SU-DHL-6 (cell line): Measurements from ENCODE around the gene FZD7.

Experiments used
- CTCF ChIP-seq: fragments of 200-600 bp; sonication (generic); IDR thresholded peaks from one replicate; pipeline ENCODE4 v1.5.1; 2017; ENCODE audit warnings: antibody characterized with exemption, mild to moderate bottlenecking, low read length, moderate library complexity; ENCODE audit not compliant: insufficient read depth, poor library complexity, severe bottlenecking
- EZH2phosphoT487 ChIP-seq: fragments of 200-600 bp; sonication (generic), shearing (Covaris generic); conservative IDR thresholded peaks from 2 replicates; pipeline ENCODE4 v1.6.1; 2018; ENCODE audit warnings: mild to moderate bottlenecking, antibody characterized with exemption, low read length, moderate library complexity, mixed read lengths

- no peak for TF ChIP-seq CTCF
- TF ChIP-seq EZH2phosphoT487 = no peak
These were observed 30.7 kb downstream of the FZD7 start for GRCh38 chr2:202064171-202064880.
